DOHH2 (cell line): ENCODE measurements around the gene STN1.
A peak's percentile ranks its signal among the peaks of the same experiment; 100 is the strongest.

Experiments used
- H3F3A ChIP-seq: fragments of 200-600 bp; sonication (generic), shearing (Covaris generic); 2 replicates; pipeline ENCODE4 v1.6.0; 2016; ENCODE audit warnings: antibody characterized with exemption, mild to moderate bottlenecking; ENCODE audit not compliant: control insufficient read depth, insufficient read depth
- H3K27ac ChIP-seq: fragments of 200-600 bp; sonication (generic); 2 replicates; pipeline ENCODE4 v1.5.1; 2014; ENCODE audit warnings: low read depth, mild to moderate bottlenecking, low read length, moderate library complexity
- H3K27me3 ChIP-seq: fragments of 200-600 bp; sonication (generic); 2 replicates; pipeline ENCODE4 v1.6.1; 2014; ENCODE audit warnings: mild to moderate bottlenecking, low read length, mixed read lengths; ENCODE audit not compliant: control insufficient read depth
- H3K36me3 ChIP-seq: fragments of 200-600 bp; sonication (generic); 2 replicates; pipeline ENCODE4 v1.6.1; 2014; ENCODE audit warnings: mild to moderate bottlenecking, low read length, moderate library complexity, mixed read lengths; ENCODE audit not compliant: control insufficient read depth
- H3K4me1 ChIP-seq: fragments of 200-600 bp; sonication (generic); 2 replicates; pipeline ENCODE4 v1.6.1; 2014; ENCODE audit warnings: mild to moderate bottlenecking, low read length, mixed read lengths; ENCODE audit not compliant: control insufficient read depth
- H3K4me2 ChIP-seq: fragments of 200-600 bp; sonication (generic); 2 replicates; pipeline ENCODE4 v1.6.0; 2014; ENCODE audit warnings: mild to moderate bottlenecking, low read length, moderate library complexity
- H3K4me3 ChIP-seq: fragments of 200-600 bp; sonication (generic); 2 replicates; pipeline ENCODE4 v1.5.1; 2014; ENCODE audit warnings: mild to moderate bottlenecking, low read length, mixed read lengths
- H3K79me2 ChIP-seq: fragments of 200-600 bp; sonication (generic); 2 replicates; pipeline ENCODE4 v1.6.1; 2014; ENCODE audit warnings: mild to moderate bottlenecking, low read length, mixed read lengths; ENCODE audit not compliant: control insufficient read depth
- H3K9me2 ChIP-seq: fragments of 200-600 bp; sonication (generic); replicated peaks from 2 replicates; pipeline ENCODE4 v1.6.1; 2014; ENCODE audit warnings: mild to moderate bottlenecking, low read length, mixed read lengths; ENCODE audit not compliant: control insufficient read depth
- H3K9me3 ChIP-seq: fragments of 200-600 bp; sonication (generic); 2 replicates; pipeline ENCODE4 v1.6.1; 2014; ENCODE audit warnings: antibody characterized with exemption, low read length, mixed read lengths; ENCODE audit not compliant: control insufficient read depth, insufficient read depth
- H4K20me1 ChIP-seq: fragments of 200-600 bp; sonication (generic); 2 replicates; pipeline ENCODE4 v1.6.0; 2014; ENCODE audit warnings: low read depth, mild to moderate bottlenecking, antibody characterized with exemption, low read length, moderate library complexity; ENCODE audit not compliant: control insufficient read depth, insufficient read depth
- EZH2phosphoT487 ChIP-seq: fragments of 200-600 bp; sonication (generic); IDR thresholded peaks from 2 replicates; pipeline ENCODE4 v1.6.1; 2017; ENCODE audit warnings: borderline replicate concordance, mild to moderate bottlenecking, antibody characterized with exemption, low read length, moderate library complexity, mixed read lengths
- TF ChIP-seq, protein P1 (sequence below): fragments of 200-600 bp; sonication (generic); IDR thresholded peaks from one replicate; pipeline ENCODE4 v1.5.1; 2014; ENCODE audit warnings: antibody characterized with exemption, mild to moderate bottlenecking, low read depth, low read length; ENCODE audit not compliant: poor library complexity, severe bottlenecking

The STN1 gene

DNA sequence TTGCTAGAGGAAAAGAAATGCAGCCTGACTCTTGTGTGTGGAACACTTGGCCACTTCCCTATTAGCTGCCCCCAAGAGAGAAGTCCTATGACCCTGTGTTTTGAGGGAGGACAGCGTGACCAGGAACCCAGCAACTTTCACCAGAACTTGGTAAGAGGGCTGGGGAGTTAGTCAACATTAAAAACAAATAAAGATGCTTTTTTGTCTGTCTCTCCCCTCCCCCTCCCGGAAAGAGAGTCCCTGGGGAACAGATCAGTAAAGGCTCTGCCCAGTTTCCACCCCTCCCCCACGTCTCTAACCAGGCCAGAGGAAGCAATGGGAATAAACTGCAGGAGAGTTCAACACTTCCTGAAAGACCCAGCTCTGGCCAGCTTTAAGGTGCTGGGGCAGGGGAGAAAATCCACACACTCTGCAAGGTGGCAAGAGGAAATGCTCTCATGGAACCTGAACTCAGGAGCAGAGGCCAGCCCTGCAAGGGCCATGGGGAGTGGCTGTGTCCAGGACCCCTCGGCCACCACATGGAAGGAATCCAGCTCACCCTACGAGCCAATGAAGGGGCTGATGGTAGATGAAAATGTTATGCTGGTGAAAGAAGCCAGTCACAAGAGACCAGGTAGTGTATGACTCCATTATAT, 84.1 kb downstream of the STN1 start:
- Histone ChIP-seq H4K20me1 (no peaks in the 10 kb centered on the region), H3K4me3 (no peak overlapping the region), H3K27ac (no peak overlapping the region), H3F3A (no peaks in the 10 kb centered on the region), H3K4me1 (peaks cover 12% of the 10 kb centered on the region), H3K9me2 (no peaks in the 10 kb centered on the region), H3K79me2 (no peaks in the 10 kb centered on the region), H3K4me2 (peak overlapping the region; percentile 16; the same call in 1 of the 2 replicates), H3K27me3 (peaks cover 12% of the 10 kb centered on the region), H3K9me3 (0 out of 2 replicates have a peak, but pooled peaks cover 3% of the 10 kb centered on the region), H3K36me3 (no peaks in the 10 kb centered on the region)
- TF ChIP-seq, protein P1, sequence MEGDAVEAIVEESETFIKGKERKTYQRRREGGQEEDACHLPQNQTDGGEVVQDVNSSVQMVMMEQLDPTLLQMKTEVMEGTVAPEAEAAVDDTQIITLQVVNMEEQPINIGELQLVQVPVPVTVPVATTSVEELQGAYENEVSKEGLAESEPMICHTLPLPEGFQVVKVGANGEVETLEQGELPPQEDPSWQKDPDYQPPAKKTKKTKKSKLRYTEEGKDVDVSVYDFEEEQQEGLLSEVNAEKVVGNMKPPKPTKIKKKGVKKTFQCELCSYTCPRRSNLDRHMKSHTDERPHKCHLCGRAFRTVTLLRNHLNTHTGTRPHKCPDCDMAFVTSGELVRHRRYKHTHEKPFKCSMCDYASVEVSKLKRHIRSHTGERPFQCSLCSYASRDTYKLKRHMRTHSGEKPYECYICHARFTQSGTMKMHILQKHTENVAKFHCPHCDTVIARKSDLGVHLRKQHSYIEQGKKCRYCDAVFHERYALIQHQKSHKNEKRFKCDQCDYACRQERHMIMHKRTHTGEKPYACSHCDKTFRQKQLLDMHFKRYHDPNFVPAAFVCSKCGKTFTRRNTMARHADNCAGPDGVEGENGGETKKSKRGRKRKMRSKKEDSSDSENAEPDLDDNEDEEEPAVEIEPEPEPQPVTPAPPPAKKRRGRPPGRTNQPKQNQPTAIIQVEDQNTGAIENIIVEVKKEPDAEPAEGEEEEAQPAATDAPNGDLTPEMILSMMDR, result no peak
- no peak for TF ChIP-seq EZH2phosphoT487

DNA sequence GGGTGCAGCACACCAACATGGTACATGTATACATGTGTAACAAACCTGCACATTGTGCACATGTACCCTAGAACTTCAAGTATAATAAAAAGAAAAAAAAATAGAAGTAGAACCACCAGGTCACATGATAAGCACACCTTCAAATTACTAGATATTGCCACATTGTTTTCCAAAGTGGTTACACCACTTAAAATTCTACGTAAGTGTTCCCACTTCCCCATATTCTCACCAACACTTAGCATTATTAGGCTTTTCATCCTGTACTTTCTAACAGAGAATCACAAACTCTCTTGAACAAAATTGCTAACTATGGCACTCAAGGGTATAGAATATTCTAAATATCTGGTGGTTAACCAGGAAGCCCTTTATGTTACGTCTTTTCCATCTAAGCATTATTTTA, 85.2 kb downstream of the STN1 start:
- no peaks in the 10 kb centered on the region for H3K79me2 ChIP-seq
- no peak overlapping the region for H3K4me3 ChIP-seq
- peaks cover 15% of the 10 kb centered on the region for H3K27me3 ChIP-seq
- H3F3A ChIP-seq, result no peaks in the 10 kb centered on the region
- H3K9me2 ChIP-seq, result no peaks in the 10 kb centered on the region
- no peak overlapping the region for H3K4me2 ChIP-seq
- no peaks in the 10 kb centered on the region for H3K36me3 ChIP-seq
- H3K4me1 ChIP-seq, result peaks cover 17% of the 10 kb centered on the region
- no peaks in the 10 kb centered on the region for H4K20me1 ChIP-seq
- 0 out of 2 replicates have a peak, but pooled peaks cover 3% of the 10 kb centered on the region for H3K9me3 ChIP-seq
- no peak overlapping the region for H3K27ac ChIP-seq
- no peak for TF ChIP-seq EZH2phosphoT487
- TF ChIP-seq, protein P1, result no peak
